ENCODE measurements around the gene CKAP4.
A peak's percentile ranks its signal among the peaks of the same experiment; 100 is the strongest.
"Not testable (repeated sequence)": the region's sequence is repeated elsewhere in the genome, so short reads cannot be mapped to it uniquely, and the experiment has no call there.

The CKAP4 gene, protein sequence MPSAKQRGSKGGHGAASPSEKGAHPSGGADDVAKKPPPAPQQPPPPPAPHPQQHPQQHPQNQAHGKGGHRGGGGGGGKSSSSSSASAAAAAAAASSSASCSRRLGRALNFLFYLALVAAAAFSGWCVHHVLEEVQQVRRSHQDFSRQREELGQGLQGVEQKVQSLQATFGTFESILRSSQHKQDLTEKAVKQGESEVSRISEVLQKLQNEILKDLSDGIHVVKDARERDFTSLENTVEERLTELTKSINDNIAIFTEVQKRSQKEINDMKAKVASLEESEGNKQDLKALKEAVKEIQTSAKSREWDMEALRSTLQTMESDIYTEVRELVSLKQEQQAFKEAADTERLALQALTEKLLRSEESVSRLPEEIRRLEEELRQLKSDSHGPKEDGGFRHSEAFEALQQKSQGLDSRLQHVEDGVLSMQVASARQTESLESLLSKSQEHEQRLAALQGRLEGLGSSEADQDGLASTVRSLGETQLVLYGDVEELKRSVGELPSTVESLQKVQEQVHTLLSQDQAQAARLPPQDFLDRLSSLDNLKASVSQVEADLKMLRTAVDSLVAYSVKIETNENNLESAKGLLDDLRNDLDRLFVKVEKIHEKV

DNA sequence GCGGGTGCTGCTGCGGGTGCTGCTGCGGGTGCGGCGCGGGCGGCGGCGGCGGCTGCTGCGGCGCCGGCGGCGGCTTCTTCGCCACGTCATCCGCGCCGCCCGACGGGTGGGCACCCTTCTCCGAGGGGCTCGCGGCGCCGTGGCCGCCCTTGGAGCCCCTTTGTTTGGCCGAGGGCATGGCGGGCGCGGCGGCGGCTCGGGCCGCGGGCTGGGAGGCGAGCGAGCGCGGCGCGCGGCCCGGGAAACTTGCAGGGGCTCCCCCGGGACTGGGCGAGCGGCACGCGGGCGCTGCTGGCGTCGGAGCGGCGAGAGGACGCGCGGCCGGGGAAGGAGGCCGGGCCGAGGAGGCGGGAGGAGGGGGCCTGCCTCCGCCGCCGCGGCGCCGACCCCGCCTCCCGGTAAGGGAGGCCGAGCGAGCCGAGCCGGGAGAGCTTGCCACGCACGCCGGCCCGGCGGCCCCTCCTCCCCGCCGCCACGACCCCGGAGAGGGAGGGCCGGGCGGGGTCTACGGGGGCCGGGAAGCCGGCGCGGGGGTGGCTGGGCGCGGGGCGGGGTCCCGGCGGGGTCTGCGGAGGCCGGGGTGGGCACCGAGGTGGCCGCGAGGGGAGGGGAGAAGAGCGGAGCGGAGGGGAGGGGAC lies at the start of gene CKAP4:
Gene CKAP4, minus strand, starts transcription at position 347 of the 638 bp plus-strand sequence. Its CDS starts 169 bp downstream, at position 178.
- peak; percentile 66 for DNase-seq

DNA sequence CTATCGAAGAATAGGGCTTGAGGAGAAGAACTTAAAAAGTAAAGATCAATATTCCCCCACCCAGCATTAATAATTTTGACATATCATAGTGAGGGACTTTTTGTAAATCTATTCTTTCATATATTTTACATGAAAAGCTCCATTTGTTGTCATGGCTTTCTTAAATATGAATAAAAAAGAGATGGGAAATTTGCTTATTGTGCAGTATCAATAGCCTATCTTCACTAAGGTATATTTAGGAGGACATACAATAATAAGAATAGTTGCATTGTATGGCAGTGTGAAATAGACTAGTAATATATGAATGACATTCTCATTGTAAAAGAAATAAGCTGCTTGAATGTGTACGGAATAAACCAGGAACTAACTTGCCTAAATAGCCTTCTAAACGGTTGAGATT lies 49.3 kb upstream of the CKAP4 start:
- DNase-seq: no peak

DNA sequence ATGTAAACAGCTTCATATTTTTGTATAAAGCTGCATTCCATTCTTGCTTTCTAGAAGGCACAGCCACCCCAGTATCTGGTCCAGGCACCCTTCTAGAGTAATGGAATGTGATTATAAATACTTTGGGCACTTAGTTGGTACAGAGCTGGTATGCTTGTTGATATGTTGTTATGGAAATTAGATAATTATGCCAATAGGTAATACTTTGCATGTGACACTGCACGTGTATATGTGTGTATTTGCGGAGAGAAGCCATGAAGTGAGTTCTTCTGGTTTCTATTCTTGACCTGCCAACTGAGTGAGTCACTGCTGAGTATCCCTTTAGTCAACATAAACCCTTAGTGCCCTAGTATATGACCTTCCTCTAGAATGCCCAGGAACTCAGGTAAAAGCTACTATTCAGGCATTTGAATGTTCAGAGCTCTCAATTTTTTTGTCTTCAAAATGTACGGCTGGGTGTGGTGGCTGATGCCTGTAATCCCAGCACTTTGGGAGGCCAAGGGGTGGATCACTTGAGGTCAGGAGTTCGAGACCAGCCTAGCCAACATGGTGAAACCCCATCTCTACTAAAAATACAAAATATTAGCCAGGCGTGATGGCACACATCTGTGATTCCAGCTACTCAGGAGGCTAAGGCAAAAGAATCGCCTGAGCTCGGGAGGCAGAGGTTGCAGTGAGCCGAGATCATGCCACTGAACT lies 48.5 kb upstream of the CKAP4 start:
- DNase-seq: no peak

DNA sequence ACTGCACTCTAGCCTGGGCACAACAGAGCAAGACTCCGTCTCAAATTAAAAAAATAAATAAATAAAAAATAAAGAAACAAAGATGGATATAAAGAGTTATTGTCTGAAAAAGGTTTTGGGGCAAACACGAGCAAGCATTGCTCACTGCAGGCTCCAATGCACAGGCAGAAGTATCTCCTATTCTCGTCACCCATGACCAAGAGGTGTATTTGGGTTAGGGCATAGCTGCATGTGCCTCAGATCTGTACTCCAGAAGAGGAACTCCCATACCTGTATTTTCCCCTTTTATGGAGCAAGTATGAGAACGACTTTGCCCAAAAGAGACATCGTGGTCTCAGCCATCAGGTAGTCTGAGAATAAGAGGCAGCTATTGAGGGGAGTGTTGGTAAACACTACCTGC lies 44.5 kb upstream of the CKAP4 start:
- no peak for DNase-seq

DNA sequence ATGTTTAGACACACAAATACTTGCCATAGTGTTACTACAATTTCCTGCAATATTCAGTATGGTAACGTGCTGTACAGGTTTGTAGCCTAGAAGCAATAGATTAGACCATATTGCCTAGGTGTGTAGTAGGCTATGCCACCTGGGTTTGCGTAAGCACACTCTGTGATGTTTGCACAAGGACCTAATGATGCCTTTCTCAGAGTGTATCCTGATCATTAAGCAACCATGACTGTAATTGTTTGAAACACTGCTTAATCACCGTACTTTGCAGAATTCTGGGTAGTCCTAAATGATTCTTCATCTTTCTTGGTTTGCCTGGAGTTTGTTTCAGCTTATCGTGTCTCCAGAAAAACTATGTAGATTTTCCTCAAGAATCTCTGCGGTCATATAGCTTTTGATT lies 43.5 kb upstream of the CKAP4 start:
- no peak for DNase-seq

DNA sequence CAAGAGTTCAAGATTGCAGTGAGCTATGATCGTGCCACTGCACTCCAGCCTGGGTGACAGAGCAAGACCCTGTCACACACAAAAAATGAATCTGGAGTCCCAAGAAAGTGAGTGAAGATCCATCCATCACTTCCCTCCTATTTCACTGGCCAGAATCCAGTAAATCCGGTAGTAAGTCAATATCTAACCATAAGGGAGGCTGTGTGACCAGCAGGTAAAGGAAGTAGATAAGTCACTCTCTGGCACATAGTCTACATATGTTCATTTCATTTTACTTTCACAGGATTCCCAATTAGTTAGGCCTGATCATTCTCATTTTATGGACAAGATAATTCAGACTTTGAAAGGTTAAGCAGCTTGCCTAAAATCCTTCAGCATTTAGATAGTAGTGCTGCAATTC lies 42.8 kb upstream of the CKAP4 start:
- DNase-seq: no peak

DNA sequence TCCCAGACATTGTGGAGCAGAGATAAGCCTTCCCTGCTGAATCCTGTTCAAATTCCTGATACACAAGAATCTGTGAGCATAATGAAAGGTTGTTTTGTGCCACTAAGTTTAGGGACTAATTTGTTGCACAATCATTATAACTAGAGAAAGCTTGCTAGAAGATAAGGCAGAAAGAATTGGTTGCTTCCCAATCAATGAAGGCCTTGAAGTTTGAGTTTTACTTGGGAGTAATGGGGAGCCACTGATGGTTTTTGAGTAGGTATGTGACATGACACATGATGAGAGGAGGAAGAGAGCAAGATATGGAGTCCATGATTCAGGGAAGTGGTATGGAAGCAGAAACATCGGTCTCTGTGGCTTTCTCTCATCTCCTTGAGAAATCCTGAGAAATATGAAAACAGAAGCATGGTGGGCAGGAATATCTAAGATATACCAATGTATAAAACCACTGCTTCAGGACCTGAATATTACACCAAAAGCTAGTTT lies 41.4 kb upstream of the CKAP4 start:
- DNase-seq: no peak

DNA sequence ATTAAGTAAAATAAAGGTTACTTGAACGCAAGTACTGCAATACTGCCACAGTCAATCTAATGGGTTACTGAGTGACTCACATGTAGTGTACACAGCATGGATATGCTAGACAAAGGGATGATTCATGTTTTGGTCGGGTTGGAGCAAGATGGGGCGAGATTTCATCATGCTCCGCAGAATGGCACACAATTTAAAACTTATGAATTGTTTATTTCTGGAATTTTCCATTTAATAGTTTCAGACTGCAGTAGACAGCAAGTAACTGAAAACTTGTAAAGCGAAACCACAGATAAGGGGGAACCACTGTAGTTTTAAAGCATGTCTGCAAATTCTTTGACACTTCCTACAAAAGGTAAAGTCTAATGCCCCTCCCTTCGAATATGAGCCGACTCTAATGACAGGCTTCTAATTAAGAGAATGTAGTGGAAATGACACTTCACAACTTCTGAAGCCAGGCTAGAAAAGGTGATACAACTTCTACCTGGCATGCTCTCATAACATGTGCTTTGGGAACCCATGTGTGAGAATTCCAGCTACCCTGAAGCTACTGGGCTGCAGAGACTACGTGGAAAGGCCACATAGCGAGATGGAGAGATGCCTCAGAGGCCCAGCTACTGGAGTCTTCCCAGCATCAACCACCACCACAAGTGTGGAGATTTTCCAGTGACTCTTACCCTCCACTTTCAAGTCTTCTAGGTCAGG lies 40.8 kb upstream of the CKAP4 start:
- peak; percentile 25 for DNase-seq

DNA sequence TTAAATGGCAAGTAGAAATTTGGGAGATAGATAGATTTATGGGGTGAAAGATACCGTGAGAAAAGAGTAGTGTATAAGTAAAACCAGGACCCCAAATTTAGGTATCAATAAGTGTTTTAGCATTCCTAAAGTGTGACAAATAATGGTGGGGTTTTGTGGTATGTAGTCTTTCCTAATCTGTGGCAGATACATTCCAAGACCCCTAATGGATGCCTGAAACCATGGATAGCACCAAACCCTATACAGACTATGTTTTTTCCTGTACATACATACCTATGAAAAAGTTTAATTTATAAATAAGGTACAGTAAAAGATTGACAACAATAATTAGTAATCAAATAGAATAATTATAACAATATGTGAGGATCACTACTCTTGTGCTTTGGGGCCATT lies 40.3 kb upstream of the CKAP4 start:
- no peak for DNase-seq

DNA sequence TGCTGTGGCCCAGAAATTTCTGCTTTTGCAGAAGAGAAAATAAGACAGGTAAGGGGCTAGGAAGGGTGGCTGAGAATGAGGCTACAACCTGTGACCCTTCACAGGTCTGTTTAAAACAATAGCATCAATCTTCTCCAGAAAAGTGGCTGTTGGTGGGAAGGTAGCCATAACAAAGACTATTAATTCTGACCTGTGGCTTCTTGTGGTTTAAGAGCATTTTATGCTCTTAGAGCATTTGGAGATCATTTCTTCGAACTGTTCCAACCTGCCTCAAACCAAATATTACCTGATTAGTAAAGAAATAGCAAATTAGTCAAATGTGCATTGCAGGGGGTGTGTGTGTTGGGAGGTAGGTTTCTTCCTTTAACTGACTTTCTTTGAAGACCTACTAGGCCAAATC lies 39.5 kb upstream of the CKAP4 start:
- no peak for DNase-seq

DNA sequence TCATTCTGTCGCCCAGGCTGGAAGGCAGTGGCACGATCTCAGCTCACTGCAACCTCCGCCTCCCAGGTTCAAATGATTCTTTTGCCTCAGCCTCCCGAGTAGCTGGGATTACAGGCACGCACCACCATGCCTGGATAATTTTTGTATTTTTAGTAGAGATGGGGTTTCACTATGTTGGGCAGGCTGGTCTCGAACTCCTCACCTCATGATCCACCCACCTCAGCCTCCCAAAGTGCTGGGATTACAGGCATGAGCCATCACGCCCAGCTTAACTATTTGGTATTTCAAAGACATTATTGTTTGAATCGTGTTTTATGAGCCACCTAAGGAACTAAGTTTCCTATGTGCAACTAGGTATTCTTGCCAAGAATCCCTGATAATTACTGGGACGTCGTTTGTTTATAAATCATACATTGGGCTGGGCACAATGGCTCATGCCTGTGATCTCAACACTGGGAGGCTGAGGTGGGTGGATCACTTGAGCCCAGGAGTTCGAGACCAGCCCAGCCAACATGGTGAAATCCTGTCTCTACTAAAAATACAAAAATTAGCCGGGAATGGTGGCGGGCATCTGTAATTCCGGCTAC lies 38.8 kb upstream of the CKAP4 start:
- not testable (repeated sequence) for DNase-seq

DNA sequence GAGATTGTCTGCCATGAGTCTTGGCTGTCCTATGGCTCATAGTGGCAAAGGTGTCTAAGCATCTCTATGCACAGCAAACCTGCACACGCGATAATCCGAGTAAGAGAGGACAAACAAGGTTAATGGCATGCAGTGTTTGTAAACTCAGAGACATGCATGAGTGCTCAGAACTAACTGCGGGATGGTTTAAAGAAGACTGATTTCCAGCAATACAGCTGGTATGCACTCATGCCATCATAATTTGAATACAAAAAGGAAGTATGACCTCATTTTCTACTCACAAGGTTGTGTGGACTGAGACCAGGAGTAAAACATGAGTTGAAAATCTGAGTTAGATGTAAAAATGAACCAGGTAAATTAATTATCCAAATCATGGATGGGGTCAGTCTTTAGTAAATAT lies 38.2 kb upstream of the CKAP4 start:
- DNase-seq: no peak

DNA sequence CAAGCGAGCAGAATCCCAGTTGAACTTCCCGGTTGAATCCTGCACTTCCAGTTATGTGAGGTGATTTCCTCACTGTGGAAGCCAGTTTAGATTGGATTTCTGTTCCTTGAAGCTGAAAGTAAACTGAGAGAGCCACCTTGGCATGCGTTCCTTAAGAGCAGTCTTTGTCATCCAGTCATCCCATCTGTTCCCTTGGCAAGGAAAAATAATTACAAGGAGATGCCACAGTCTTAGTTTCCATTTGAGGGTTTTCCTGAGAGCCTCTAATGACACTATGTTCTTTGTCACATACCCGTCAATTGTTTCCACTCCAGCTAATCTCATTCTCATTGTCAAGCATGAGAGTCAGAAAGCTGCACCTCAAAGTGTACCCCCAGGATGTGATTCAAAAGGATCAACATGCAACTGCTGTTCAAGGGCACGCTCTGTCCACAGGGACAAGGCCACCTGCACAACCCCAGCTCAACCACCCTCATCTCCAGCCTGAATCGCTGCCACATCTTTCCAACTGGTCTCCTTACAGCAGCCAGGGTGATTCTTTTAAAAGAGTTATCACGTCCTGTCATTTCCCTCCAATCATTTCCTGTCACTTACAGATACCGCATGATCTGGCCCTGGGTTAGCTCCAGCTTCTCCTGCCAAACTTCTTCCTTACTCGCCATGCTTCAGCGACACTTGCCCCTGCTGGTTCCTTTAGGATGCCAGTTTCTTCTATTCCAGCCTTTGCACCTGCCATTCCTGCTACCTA lies 36.7 kb upstream of the CKAP4 start:
- DNase-seq: no peak

DNA sequence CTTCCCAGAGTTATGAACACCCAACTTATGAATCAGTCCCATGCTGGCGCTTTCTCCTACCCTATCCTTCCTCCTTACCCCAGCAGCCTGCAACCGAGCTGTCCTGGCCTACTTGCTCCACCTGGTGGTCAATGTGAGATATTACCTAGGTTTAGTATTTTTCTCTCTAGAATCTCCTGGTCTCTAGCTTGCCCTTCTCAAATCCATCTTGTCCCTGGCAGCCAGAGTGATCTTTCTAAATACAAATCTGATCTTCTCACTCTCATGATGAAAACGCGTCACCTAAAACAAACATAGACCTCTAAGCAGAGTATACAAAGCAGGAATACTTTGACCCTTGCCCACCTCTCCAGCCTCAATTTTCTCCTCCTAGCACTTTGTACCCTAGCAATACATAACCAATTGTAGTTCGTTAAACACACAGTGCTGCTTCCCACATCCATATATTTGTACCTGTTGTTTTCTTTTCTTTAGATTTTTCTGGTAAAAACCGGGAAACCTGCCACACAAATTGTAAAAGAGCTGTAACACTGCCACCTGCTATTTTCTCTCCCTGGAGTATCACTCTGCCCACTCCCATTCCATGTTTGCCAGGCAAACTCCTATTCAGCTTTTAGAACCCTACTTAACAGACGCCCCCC lies 34.8 kb upstream of the CKAP4 start:
- peak; percentile 66 for DNase-seq

DNA sequence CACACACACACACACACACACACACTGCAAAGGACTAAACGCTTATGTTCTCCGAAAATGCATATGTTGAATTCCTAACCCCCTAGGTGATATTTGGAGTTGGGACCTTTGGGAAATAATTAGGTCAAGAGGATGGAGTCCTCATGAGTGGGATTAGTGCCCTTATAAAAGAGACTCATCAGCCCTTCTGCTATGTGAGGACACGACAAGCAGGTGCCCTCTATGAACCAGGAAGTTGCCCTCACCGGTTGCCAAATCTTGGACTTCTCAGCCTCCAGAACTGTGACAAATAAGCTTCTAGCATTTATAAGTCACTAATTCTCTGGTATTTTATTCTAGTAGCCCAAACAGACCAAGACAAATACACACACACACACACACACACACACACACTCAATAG lies 34.0 kb upstream of the CKAP4 start:
- peak; percentile 38 for DNase-seq

DNA sequence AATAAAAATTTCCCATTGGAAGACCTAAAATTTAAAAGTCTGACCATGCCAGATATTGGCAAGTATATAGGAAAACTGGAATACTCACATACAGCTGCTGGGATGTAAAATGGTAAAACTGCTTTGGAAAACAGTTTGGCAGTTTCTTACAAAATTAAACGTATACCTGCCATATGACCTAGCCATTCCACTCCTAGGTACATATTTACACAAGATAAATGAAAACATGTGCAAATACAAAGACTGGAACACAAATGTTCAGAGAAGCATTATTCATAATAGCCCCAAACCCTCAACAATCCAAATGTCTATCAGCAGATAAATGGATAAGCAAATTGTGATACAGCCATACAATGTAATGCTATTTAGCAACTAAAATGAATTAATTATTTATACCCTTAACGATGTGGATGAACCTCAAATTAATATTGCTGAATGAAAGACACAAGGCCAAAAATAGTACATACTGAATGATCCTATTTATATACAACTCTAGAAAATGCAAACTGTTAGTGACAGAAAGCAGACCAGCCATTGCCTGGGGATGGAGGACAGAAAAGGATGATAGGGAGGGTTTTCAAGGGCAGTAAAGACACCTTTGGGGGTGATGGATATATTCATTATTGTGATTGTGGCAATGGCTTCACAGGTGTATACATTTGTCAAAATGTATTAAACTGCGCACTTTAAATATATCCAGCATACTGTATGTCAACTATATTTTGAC lies 33.4 kb upstream of the CKAP4 start:
- no peak for DNase-seq

DNA sequence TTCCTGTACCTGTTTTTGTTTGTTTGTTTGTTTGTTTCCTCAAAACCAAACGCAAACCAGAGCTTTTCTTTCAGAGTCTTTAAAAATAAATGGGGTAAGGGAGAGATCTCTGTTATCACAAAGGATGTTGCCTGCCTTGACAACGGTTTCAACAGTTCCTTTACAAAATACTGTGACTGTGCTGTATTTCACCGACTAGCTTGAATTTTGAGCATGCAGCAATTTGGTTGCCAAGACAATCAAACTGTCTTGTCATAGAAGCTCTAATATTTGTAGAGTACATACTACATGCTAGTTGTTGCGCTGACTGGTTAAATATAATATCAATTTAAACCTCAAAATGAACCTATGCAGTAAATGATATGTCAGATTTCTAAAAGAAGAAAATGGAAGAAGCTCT lies 32.3 kb upstream of the CKAP4 start:
- no peak for DNase-seq

DNA sequence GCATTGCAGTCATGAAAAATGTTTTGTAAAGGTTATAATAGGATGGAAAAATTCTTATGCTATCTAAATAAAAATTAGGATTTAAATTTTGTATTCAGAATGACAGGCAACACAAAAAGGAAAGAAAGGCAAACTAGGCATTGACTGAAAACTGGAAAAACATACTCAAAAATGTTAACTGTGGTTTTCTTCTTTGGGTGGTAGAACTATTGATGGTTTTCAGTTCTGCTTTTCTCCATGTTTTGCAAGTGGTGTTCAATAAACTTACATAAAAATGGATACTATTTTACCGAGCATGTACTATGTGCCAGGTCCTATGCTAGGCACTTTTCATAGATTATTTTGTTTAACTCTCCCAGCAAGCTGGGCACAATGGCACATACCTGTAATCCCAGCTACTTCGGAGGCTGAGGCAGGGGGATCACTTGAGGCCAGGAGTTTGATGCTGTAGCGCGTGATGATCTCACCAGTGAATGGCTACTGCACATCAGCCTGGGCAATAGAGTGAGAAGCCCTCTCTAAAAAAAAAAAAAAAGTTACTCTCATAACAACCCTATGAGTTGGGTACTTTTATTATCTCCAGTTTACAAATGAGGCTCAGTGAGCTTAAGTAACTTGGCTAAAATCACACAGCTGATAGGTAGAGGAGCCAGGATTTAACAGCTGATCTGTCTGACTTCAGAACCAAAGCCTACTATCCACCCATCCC lies 28.4 kb upstream of the CKAP4 start:
- DNase-seq: no peak

DNA sequence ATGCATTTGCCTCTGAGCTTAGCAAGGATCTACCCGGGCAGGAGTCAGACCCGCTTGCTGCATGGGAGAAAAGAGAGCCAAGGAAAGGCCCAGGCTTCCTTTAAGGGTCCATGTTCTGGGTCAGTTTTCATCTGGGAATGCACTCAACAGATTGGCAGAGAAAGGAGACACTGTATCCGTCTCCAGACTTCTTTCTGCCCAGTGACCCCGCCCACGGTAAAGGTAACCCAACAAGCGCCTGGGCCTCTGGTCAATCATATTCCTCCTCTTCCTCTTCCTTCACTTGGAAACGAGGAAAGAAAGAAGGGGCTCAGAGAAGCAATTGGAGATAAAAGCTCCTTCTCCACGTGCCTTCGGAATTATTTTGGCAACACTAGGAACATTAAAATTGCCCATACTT lies 27.6 kb upstream of the CKAP4 start:
- DNase-seq: no peak

All from CD4-positive, alpha-beta T cell treated with Interleukin-15 for 1 hour (primary cell).